ENCODE results near the gene DNAJB9. TPM values are rescaled to one million over a fixed set of nuclear protein-coding genes. Genes with fewer than 3 reads are reported as not detected.

Gene DNAJB9
- total and polyA plus RNA-seq, 2 of the 8 experiments (the other 6 are each of a cell fraction or from before 2014, with no cell fraction given): 1.8 to 9.7 TPM

DNA sequence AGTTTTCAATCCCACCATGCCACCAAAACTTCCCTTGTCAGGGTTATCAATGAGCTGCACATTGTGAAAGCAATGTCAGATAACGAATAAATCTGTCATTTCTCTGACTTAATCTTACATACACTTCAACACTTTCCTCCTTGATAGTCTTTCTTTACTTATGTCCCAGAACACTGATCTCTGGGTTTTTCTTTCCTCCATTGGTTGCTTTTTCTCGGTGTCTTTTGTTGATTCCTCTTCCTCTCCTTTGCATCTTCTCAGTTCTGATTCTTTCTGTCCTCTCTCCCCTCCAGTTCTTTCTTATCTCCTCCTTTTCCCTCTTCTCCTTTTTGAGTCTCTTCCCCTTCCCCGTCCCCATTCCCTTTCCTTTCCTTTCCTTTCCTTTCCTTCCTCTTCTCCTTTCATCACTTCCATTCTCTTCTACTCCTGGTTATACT, 16.6 kb downstream of the DNAJB9 start (continued):
- TF ChIP-seq EP300 (IDR thresholded peaks at IDR 0.05; ENCODE audit: borderline replicate concordance in 1 of 2, low read depth in 2 of 2, low read length in 2 of 2) (no peak), JUND (IDR thresholded peaks at IDR 0.05; ENCODE audit: low read length) (no peak)
